SHP77 treated with DMSO at 0.1 percent for 48 hours (cell line): ENCODE data around the gene ZNF350.
"Not testable (repeated sequence)": the region's sequence is repeated elsewhere in the genome, so short reads cannot be mapped to it uniquely, and the experiment has no call there.

Experiments used
- DNase-seq: peaks from one replicate; lab custom pipeline; 2025; lab: John Stamatoyannopoulos, UW

The ZNF350 gene

DNA sequence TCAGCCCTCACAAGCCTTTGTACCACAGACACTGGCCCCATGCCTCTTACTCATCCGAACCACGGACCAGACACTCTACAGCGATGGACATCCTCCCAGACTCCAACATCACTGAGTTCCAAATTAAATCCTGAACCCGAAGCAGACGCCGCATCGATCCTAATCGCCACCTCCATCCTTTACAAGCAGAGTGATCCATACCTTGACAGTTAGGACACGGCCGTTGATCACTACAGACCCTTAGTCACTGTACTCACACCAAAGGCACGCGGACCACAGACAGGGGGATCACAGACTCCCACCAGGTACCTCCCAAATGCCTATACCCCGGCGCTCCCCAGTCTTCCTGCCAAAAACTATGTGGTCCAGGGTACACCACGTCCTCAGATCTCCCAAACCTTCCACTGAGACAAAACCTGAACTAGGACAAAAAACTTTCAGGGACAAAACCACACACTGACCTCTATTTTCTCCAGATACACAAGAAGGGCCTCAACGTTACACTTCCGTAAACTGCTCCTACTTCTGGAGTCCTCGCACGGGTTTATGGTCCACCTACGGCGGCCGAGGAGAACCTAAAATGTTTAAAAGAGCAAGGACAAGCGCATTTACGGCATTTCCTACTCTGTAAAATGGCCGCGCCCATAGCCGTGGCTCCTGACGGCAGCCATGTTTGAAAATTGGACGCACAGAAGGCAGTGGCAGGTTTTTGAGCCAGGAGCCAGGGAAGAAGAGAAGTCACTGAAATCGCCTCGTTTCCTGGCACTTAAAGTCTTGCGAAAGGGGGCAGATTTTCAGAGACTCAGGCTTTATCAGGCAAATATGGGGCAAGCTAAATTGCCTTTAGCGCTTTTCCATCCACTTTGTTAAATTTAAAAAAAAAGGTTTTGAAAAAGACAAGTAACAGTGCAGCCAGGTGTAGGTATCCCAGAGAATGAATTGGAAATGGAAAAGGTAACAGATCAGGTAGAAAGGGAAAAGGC lies at the start of gene ZNF350:
Gene ZNF350, minus strand, starts transcription at position 532 of the 983 bp plus-strand sequence. CDS start 12,480 bp downstream, outside the sequence.
- DNase-seq, result peak; percentile 8

DNA sequence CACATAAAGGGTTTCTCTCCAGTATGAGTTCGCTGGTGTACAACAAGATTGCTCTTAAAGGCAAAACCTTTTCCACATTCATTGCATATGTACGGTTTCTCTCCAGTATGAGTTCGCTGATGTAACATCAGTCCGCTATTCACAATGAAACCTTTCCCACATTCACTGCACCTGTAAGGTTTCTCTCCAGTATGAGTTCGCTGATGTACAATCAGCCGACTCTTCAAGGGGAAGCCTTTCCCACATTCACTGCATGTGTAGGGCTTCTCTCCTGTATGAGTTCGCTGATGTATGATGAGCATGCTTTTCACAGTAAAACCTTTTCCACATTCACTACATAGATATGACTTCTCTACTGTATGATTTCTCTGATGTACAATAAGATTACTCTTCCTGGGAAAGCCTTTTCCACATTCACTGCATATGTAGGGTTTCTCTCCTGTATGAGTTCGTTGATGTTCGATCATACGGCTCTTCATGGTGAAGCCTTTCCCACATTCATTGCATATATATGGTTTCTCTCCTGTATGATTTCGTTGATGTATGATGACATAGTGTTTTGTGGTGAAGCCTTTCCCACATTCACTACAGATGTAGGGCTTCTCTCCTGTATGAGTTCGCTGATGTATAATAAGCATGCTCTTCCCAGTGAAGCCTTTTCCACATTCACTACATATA lies 47.5 kb upstream of the ZNF350 start:
- no peak for DNase-seq

DNA sequence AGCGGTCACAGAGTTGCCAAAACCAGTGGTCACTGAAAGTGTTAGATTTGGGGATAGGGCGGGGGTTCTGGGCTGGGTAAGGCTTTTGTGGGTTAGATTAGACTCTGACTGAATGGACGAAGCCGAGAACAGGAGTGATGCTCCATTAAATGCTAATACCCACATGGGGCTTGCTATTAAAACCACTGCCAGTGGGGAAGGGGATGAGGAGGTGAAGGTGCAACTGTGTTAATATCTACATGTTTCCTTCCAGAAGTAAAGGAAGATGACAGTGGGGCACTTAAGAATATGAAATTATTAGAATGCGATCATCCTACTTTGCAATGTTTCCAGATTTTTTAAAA lies 42.1 kb upstream of the ZNF350 start:
- DNase-seq, result no peak

- DNase-seq, result peak; percentile 63
These were observed 41.6 kb upstream of the ZNF350 start, which contains the start of gene ZNF614 for GRCh38 chr19:52028027-52028779. Gene ZNF614, minus strand, starts transcription at chr19:52028379. Its CDS starts 2,634 bp downstream, at chr19:52025745.

- not testable (repeated sequence) for DNase-seq
These were observed 39.8 kb upstream of the ZNF350 start for GRCh38 chr19:52026255-52026990.

GRCh38 chr19:52024478-52024877 lies 37.8 kb upstream of the ZNF350 start:
- DNase-seq, result not testable (repeated sequence)

GRCh38 chr19:52022193-52022592 lies 35.6 kb upstream of the ZNF350 start:
- DNase-seq, result no peak

DNA sequence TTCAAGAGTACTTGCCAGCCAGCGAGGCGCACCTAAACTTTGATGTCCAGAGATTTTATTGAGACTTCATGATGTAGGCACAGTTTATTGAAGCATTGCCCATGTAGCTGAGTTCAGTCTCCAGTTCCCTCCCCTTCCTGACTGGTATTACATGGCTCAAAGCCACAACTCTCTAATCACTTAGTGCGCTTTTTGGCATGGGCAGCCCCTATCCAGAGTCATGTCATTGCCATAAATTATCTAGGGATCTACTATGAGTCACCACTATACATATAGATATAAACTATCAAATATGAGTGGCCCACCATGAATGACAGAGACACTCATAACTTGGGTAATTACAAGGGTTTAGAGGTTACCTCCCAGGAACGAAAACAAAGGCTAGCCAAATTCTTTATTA lies 33.9 kb upstream of the ZNF350 start:
- DNase-seq, result no peak

DNA sequence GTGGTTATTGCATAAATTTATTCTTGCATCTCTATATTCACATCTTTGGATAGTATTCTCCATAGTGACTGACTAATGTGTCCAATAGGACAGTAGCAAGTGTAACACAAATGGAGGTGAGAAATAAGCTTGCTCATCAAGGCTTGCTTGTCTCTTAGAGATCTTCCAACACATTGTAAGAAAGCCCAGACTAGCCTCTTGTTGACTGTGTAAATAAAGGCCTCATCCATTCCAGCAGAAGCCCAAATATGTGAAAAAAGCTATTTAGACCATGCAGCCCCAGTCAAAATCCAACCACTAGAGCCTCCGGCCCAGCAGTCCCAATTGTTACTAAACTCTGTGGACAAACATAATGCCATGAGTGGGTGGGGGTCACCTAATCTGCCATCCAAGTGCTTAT lies 24.0 kb upstream of the ZNF350 start:
- DNase-seq, result no peak

DNA sequence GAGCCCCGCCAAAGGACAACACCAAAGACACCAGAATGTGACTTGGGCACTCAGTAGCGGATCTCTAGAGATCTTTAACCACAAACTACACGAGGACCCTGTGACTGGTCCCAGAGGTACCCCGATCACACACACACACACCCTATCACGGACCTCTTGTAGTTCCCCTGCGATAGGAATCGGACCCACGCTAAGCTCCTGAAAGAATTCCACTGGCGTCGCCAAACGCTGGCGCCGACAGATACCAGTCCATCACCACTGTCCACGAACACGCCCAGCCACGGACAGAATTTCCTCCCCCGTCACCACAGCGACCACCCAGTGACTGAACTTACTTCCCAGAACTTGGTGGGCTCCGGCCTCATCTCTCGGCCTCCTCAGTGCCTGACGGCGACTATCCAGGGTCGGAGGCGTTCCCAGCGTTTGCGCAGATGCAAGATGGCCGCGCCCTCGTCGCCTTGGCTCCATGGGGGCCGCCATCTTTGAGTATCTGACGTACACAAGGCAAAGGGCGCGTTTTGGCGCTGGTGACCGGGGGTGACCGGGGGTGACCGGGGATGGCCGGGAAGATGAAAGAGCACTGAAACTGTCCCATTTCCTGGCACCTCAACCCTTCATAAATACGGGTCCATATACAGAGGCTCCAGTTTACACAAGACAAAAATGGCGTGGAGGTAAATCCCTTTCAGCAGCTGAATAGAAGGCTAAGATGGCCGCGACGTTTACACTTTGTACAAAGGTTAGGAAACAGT lies 21.3 kb upstream of the ZNF350 start, which contains the start of gene ZNF615:
Gene ZNF615, minus strand, starts transcription at position 406 of the 752 bp plus-strand sequence. CDS start 4,500 bp downstream, outside the sequence.
- DNase-seq, result peak; percentile 65

- DNase-seq, result peak; percentile 10
These were observed 20.8 kb upstream of the ZNF350 start for GRCh38 chr19:52007451-52007805.

DNA sequence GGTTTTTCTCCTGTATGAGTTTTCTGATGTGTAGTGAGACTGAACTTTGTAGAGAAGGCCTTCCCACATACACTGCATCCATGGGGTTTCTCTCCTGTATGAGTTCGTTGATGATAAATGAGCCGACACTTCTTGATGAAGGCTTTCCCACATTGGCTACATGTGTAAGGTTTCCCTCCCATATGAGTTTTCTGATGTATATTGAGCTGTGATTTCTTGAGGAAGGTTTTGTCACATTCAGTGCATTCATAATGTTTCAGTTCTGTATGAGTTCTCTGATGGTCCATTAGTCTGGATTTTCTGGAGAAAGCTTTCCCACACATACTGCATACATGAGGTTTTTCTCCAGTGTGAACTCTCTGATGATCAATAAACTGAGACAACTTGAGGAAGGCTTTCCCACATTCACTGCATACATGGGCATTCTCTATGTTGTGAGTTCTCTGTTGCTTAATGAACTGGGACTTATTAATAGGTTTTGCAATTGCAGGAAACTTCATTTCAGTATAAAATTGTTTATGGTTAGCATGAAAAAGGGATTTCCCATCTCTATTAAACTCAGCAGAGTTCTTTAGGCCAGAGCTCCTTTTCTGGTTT lies 7.5 kb upstream of the ZNF350 start:
- no peak for DNase-seq

DNA sequence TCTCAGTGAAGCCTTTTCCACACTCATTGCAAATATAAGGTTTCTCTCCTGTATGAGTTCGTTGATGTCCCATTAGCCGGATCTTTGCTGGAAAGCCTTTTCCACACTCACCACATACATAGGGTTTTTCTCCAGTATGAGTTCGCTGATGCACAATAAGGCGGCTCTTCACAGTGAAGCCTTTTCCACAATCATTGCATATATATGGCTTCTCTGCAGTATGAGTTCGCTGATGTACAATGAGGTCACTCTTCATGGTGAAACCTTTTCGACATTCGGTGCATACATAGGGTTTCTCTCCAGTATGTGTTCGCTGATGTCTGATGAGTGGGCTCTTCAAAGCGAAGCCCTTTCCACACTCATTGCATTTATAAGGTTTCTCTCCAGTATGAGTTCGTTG lies 6.8 kb upstream of the ZNF350 start:
- DNase-seq, result no peak

- no peak for DNase-seq
These were observed 3.3 kb downstream of the ZNF350 start for GRCh38 chr19:51983361-51983760.

DNA sequence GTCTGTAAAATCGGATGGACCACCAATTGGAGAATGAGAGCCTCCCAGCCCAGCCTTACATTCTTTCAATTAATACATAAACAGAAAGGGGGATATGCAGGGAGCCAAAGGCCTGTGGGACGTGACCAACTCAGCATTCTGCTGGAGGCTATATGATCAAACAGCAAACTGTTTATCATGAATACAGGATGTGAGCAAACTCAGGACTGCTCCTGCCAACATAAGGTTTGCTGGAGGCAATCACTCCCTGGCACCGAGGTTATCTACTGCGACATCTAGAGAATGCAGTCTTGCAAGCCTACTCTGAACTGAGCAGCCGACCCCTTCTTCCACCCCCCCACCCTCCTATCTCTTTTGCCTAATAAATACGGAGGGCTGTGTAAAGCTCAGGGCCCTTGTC lies 5.7 kb downstream of the ZNF350 start:
- not testable (repeated sequence) for DNase-seq

DNA sequence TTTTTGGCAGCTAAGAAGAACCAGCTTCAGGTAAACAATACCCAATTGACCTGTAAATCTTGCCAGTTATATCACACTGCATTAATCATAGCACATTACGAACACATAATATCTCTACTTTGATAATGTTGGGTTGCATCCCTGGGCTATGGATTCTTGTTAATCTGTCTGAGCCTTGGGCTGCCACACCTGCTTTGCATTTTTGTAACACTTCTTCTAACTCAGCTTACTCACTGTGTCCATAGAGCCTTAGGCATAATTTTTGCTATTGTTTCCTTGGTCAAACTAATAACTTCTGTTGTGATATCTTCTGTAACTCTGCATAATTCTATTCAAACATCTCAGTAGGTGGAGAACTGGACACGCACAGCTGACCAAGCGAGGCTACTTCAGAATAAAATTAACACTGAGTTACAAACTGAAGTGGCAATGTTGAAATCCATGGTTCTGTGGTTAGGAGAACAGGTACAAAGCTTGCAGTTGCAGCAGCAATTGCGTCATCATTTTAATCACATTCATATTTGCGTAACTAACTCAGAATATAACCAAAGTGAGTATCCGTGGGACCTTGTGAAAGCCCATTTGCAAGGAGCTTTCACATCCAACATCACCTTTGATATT lies 6.4 kb downstream of the ZNF350 start:
- DNase-seq, result no peak

DNA sequence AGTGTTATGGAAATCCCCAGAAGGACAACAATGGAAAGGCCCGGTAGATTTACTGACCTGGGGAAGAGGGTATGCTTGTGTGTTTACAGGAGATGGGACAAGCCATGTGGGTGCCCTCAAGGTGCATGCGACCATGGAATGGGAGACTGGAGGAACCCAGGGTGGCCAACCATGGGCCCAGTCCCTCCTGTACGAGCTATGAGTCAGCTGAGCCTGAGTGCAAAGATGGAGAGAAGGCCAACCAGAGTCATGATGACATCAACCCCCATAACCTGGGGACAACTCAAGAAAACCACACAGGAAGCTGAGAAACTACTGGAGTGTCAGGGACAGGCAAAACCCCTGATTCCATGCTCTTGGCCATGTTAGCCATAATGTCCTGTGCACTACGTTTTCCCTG lies 7.8 kb downstream of the ZNF350 start:
- no peak for DNase-seq

DNA sequence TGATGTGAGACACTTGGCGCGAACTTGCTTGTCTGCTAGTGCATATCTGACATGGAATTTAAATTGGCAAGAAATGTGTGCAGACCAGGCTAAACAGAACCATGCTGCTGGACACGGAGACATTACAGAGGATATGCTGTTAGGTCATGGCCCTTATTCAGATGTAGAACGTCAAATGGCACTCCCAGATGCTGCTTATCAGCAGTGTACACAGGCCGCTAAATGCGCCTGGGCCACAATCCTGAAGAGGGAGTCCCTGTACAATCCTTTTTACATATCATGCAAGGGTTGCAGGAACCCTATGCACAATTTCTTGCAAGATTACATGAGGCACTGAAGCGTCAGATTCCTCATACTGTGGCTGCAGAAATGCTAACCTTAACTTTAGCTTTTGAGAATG lies 9.3 kb downstream of the ZNF350 start:
- no peak for DNase-seq

- no peak for DNase-seq
These were observed 9.8 kb downstream of the ZNF350 start for GRCh38 chr19:51976852-51977251.

DNA sequence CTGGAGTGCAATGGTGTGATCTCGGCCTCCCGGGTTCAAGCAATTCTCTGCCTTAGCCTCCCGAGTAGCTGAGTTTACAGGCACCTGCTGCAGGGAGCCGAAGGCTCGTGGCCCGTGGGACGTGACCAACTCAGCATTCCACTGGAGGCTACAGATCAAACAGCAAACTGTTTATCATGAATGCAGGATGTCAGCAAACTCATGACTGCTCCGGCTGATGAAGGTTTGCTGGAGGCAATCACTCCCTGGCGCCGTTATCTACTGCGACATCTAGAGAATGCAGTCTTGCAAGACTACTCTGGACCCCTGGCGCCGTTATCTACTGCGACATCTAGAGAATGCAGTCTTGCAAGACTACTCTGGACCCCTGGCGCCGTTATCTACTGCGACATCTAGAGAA lies 10.9 kb downstream of the ZNF350 start:
- not testable (repeated sequence) for DNase-seq
